Gastrocnemius medialis (tissue), 4 donors: ENCODE measurements around the gene PIGZ.

Source experiments
- CTCF ChIP-seq, 5 experiments: fragments of 450-650 bp in 3 of 5; fragments of 200-600 bp in 2 of 5; sonication (generic) in 2 of 5; IDR thresholded peaks in 4 of 5; conservative IDR thresholded peaks in 1 of 5; 1 replicate in 4 of 5; 2 replicates in 1 of 5; pipeline ENCODE4 v1.5.1; 2016 to 2019; ENCODE audit warnings: antibody characterized with exemption in 5 of 5, mild to moderate bottlenecking in 3 of 5, moderate library complexity in 3 of 5
- POLR2A ChIP-seq, 2 donors: fragments of 450-650 bp; IDR thresholded peaks; one replicate each; pipeline ENCODE4 v1.6.1; 2017; ENCODE audit warnings: antibody characterized with exemption in 2 of 2, mild to moderate bottlenecking in 2 of 2, moderate library complexity in 2 of 2

- no peak for TF ChIP-seq CTCF (IDR thresholded peaks at IDR 0.05 in 4 of 5, conservative IDR thresholded peaks at IDR 0.05 in 1 of 5)
- no peak for TF ChIP-seq POLR2A (IDR thresholded peaks at IDR 0.05)
Measured at GRCh38 chr3:196967412-196968232, 1.0 kb downstream of the PIGZ start.
